ENCODE measurements around the gene NT5M.

- no peak for TF ChIP-seq POLR2A (IDR thresholded peaks at IDR 0.05)
- no peak for TF ChIP-seq POLR2AphosphoS5 (IDR thresholded peaks at IDR 0.05)
Measured at GRCh38 chr17:17341452-17341851, 38.3 kb downstream of the NT5M start.

Data from spleen (tissue), 3 donors.